Left colon (tissue), 2 donors: ENCODE data around the gene IL15. TPM values are rescaled to one million over a fixed set of nuclear protein-coding genes. Genes with fewer than 3 reads are reported as not detected.

ENCODE experiments used
- ATAC-seq: fragments of 200-7000 bp; cut with Tn5 transposase; one replicate; pipeline ENCODE4 v1.9.1; 2020; ENCODE audit warnings: mild to moderate bottlenecking, moderate library complexity
- DNase-seq, 2 donors: peaks; one replicate each; pipeline ENCODE4 v3.0.0-alpha.2; 2020
- intact Hi-C, 2 donors: fragments of 100-400 bp; cut with DNase I in 1 of 2; cut with micrococcal nuclease in 1 of 2; formaldehyde crosslinking; loops; one replicate each; pipeline versions ENCODE4 v1.11.2 to v1.14.0; 2022; cut with DNase I, micrococcal nuclease
- total RNA-seq, 2 donors: library from RNA; stranded (reverse); fragmentation: NEBNext Ultra II Directional; extraction: Animal tissue kit (Norgen Biotek cat#: 25700); gene quantifications; one replicate each; pipeline ENCODE4 v1.2.1, GENCODE V29; 2021
- donor health status: DM: no; HTN: no; CAD: no.
- donor health status: DM: yes; HTN: yes; CAD: no.

Gene IL15
- total RNA-seq, 2 donors from 2014 or later = 5.6 to 8.2 TPM

GRCh38 chr4:141643557-141643956 lies 7.2 kb downstream of the IL15 start:
- DNase-seq (no peak), ATAC-seq (peak; percentile 37)
- intact Hi-C loops = no loop called here

- no peak for ATAC-seq
- no peak for DNase-seq
- intact Hi-C loops = no loop called here
Measured at GRCh38 chr4:141645611-141646340, 9.4 kb downstream of the IL15 start.

- DNase-seq (no peak), ATAC-seq (no peak)
- intact Hi-C loops = no loop called here
Measured at GRCh38 chr4:141646969-141647368, 10.6 kb downstream of the IL15 start.

DNA sequence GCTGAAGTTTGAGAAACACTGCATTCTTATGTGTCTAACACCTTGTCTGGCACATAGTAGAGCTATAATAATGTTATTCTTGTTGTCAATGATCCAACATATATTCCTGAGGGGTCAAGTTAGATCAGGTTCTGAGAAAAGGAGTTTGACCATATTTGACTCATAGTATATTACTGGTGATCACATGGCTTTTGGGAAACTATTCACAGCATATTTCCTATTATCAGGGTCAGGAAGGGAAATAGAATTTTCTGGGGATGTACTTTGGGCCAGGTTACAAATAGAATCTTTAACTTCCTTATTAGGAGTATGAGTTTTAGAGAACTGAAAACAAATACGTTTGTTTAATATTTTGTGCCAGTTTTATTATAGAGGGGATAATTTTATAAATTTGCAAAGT lies 11.6 kb downstream of the IL15 start:
- DNase-seq (no peak), ATAC-seq (no peak)
- intact Hi-C loops = no loop called here

GRCh38 chr4:141652161-141652778 lies 15.9 kb downstream of the IL15 start:
- DNase-seq (no peak), ATAC-seq (no peak)
- intact Hi-C loops = no loop called here

DNA sequence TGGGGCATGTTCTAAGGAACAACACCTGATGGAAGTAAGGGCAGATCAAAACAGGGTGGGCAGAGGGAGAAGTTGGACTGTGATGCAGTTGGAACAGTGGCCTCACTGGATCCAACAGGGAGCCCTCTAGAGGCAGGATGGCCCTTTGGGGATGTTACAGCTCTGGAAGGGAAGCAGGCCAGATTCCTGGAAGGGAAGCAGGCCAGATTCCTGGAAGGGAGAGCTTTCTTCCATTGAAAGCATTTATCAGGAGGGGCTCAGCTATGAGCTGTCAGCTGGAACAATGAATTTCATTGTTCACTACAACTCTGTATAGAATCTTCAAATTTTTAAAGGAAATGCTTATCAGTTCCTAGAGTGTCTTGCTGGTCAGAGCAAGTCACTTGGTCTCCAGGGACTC lies 17.7 kb downstream of the IL15 start:
- intact Hi-C loops = no loop called here
- peak; percentile 64 for ATAC-seq

GRCh38 chr4:141656031-141656430 lies 19.6 kb downstream of the IL15 start:
- ATAC-seq (no peak), DNase-seq (no peak)
- intact Hi-C loops = no loop called here

More for the DNA sequence above, 17.7 kb downstream of the IL15 start:
- DNase-seq = peak in 1 of 2 donors; percentile 40

DNA sequence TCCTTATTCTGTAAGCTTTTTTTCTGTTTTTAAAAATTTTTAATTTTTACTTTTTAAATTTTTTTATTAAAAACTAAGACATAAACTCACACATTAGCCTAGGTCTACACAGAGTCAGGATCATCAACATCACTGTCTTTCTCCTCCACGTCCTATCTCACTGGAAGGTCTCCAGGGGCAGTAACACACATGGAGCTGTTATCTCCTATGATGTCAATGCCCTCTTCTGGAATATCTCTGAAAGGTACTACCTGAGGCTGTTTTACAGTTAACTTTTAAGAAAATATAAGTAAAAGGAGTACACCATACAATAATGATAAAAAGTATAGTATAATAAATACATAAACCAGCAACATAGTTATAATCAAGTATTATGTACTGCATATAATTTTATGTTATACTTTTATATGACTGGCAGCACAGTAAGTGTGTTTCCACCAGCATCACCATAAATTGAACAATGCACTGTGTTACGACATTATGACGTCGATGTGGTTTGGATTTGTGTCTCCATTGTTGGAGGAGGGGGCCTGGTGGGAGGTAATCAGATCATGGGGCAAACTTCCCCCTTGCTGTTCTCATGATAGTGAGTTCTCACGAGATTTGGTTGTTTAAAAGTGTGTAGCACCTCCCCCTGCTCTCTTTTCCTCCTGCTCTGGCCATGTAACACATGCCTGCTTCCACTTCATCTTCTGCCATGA lies 21.3 kb downstream of the IL15 start:
- intact Hi-C loops = no loop called here
- ATAC-seq (no peak), DNase-seq (no peak)

- intact Hi-C loops = no loop called here
- no peak for ATAC-seq
- DNase-seq = no peak
Measured at GRCh38 chr4:141658309-141658708, 21.9 kb downstream of the IL15 start.

GRCh38 chr4:141659539-141659938 lies 23.2 kb downstream of the IL15 start:
- DNase-seq (no peak), ATAC-seq (no peak)
- intact Hi-C loops = no loop called here

GRCh38 chr4:141660880-141661279 lies 24.5 kb downstream of the IL15 start:
- intact Hi-C loops = no loop called here
- DNase-seq (no peak), ATAC-seq (no peak)

- intact Hi-C loops = no loop called here
- no peak for DNase-seq
- no peak for ATAC-seq
Measured at GRCh38 chr4:141668200-141668910, 32.0 kb downstream of the IL15 start.

GRCh38 chr4:141669501-141669900 lies 33.1 kb downstream of the IL15 start:
- intact Hi-C loops = no loop called here
- DNase-seq (no peak), ATAC-seq (no peak)

DNA sequence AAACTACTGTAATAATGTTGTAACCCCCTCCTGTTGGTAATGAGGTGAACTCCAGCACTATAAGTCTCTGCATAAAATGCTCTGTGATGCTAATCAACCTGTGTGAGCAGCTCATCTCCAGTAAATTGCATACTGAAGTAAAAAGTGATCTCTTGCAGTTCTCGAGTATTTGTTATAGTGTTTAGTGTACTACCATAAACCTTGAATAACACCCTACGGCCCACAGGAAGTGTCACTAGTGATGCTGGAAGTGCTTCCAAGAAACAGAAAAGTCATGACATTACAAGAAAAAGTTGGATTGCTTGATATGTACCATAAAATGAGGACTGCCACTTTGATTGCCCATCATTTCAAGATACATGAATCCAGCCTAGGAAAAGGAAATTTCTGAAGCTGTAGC lies 39.0 kb downstream of the IL15 start:
- intact Hi-C loops = no loop called here
- DNase-seq (no peak), ATAC-seq (peak; percentile 67)

- ATAC-seq (peak; percentile 82), DNase-seq (no peak)
- intact Hi-C loops = no loop called here
Measured at GRCh38 chr4:141676087-141676670, 39.8 kb downstream of the IL15 start.

- DNase-seq = no peak
- ATAC-seq = peak; percentile 16
- intact Hi-C loops = no loop called here
Measured at GRCh38 chr4:141680060-141680459, 43.7 kb downstream of the IL15 start.

- intact Hi-C loops = no loop called here
- DNase-seq (no peak), ATAC-seq (no peak)
Measured at GRCh38 chr4:141684785-141685184, 48.4 kb downstream of the IL15 start.

DNA sequence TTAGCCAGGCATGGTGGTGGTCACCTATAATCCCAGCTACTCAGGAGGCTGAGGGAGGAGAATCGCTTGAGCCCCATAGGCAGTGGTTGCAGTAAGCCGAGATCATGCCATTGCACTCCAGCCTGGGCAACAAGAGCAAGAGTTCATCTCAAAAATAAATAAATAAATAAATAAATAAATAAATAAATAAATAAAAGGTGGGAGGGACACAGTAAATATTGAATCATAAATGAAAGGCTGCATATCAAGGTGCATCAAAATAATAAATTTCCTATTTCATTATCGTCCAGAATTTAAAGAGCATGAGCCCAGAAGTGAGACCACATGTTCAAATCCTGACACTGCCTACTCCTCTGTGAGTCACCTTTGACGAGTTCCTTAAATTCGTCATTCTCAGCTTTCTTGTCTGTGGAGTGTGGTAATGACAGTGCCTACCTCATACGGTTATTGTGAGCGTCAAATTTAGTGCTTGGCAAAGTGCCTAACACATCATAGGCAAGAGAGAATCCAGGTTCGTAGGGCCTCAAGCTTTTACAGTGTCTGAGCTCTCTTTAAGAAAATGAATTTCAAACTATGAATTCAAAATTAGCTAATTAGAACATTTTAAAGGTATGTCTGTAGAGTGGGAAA lies 49.9 kb downstream of the IL15 start:
- DNase-seq (no peak), ATAC-seq (no peak)
- intact Hi-C loops = no loop called here

- no peak for DNase-seq
- intact Hi-C loops = no loop called here
- no peak for ATAC-seq
Measured at GRCh38 chr4:141686879-141687278, 50.5 kb downstream of the IL15 start.
